GM13976 (cell line): ENCODE measurements around the gene MEDAG.

Source experiments
- DNase-seq: peaks from one replicate; pipeline ENCODE4 v3.0.0; 2012; ENCODE audit warnings: low spot score
- CTCF ChIP-seq: IDR thresholded peaks from 2 replicates; pipeline ENCODE4 v1.5.1; 2012; ENCODE audit warnings: borderline replicate concordance, mild to moderate bottlenecking; ENCODE audit not compliant: insufficient read depth; ENCODE audit errors: extremely low read depth, missing control alignments, control extremely low read depth
- in situ Hi-C: fragments of 300-500 bp; cut with MboI; formaldehyde crosslinking; loops from one replicate; pipeline ENCODE4 v1.12.0; 2022; ENCODE audit warnings: low sequenced_read_pairs, mixed read lengths, inconsistent platforms; ENCODE audit not compliant: unreplicated experiment

Gene MEDAG

DNA sequence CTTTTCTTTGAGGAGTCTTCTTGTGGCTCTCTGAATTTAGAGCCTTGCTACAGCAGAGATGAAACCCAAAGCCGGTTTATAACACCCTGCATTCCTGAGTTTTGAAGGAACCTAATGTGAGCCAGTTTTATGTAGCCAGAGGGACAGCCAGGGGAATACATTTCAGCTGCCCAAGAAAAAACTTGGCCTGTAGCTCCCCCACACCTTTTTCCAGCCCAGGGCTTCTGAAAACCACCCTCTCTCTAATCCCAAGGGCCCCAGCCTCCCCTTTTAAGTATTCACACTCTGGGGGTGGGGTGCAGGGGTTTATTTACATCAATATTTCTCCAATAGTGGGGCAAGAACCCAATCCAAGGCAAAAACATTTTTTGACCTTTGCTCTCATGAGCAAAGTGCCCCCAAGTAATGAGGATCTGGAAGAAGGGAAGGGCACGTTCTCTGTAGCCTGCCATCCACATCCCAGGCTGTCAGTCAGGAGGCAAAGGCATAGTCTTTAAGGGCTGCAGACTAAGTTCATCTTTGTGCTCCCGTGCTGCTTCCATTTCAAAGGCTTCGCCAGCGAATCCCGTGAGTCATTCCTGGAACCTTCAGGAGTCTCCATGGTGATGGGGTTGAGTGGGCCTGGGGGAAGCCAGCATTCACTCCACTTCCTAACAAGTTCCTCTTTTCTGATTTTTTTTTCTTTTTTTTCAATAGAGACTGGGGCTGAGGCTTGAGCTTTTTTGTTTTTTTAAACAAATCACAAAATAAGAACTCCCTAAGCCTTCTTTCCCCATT lies 33.2 kb upstream of the MEDAG start:
- no peak for TF ChIP-seq CTCF
- no peak for DNase-seq
- in situ Hi-C loops: no loop called here

DNA sequence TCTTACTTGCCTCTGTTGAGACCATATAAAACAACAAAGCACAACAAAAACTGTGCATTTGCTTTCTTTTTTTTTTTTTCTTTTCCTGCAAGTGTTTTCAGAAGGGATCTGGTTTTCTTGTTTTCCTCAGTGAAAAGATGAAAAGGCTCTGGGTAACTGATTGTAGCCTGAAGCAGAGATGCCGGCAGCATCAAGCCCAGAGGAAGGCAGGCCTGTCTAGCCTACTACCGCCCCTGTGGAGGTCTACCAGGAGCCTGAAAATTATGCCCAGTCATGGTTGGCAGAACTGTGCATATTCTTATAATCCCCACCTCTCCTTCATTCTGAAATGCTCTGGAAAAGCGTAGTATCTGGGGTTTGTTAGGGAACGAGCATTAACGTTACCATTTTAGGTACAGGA lies 32.6 kb upstream of the MEDAG start:
- in situ Hi-C loops: no loop called here
- no peak for TF ChIP-seq CTCF
- no peak for DNase-seq

GRCh38 chr13:30874111-30874510 lies 32.0 kb upstream of the MEDAG start:
- in situ Hi-C loops: no loop called here
- no peak for TF ChIP-seq CTCF
- DNase-seq: no peak

GRCh38 chr13:30874561-30874960 lies 31.5 kb upstream of the MEDAG start:
- in situ Hi-C loops: no loop called here
- DNase-seq: no peak
- TF ChIP-seq CTCF: no peak

- in situ Hi-C loops: no loop called here
- DNase-seq: no peak
- TF ChIP-seq CTCF: no peak
Observed at GRCh38 chr13:30877335-30877734, 28.7 kb upstream of the MEDAG start.

DNA sequence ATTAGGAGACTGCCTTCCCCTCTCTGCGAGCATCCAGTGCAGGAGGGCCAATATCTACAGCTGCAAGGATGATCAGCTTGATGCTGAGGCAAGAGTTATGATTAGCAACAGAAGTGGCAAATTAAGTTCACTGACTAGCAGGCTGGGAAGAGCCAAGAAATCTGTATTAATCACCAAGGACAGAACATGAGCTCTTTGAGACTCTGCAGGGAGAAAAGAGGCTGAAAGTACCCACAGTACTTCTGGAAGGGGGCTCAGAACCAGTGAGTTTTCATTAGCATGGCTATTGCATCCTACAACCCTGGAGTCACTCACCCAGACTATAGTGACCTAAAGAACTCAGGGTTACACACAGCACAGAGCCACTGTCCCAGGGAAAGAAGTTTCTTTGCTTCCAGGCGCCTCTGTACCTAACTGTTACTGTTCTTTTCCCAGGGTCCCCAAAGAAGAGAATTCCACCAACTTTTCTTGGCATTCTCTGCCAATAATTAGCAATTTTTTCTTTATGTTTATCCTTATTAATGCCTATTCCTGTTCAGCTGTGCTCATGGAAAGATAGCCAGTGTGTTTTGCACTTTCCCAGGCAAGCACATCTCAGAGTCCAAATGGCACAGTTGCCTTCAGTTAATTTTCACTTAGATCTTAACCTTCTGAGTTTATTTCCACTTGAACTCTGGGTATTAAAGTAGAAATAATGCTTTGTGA lies 25.8 kb upstream of the MEDAG start:
- no peak for TF ChIP-seq CTCF
- in situ Hi-C loops: no loop called here
- DNase-seq: no peak

DNA sequence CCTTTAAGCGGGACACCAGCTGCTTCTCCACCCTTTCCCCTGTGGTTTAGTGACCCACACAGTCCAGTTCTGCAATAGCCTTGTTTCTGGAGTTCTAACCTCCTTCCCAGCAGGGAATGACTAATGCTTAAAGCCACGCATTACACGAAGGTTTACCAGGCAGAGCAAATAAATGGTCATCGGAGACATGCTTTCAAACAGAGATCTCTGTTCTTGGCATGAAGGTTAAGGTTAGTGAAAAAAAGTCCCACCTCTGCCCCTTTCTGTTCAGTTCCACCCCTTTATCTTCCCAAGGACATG lies 25.3 kb upstream of the MEDAG start:
- no peak for DNase-seq
- in situ Hi-C loops: no loop called here
- no peak for TF ChIP-seq CTCF
